SU-DHL-6 (cell line): ENCODE data around the gene TP53TG5.

ENCODE experiments used
- H2AFZ ChIP-seq: fragments of 200-600 bp; sonication (generic); 2 replicates; pipeline ENCODE4 v1.6.1; 2014; ENCODE audit warnings: low read depth, mild to moderate bottlenecking, moderate library complexity, mixed read lengths, antibody characterized with exemption, low read length; ENCODE audit not compliant: severe bottlenecking
- H3F3A ChIP-seq: fragments of 200-600 bp; shearing (Covaris generic); 2 replicates; pipeline ENCODE4 v1.6.0; 2016; ENCODE audit warnings: antibody characterized with exemption, mild to moderate bottlenecking; ENCODE audit not compliant: insufficient read depth
- H3K27ac ChIP-seq: fragments of 200-600 bp; sonication (generic); 2 replicates; pipeline ENCODE4 v1.5.1; 2016; ENCODE audit warnings: low read depth, mild to moderate bottlenecking, low read length, moderate library complexity, mixed read lengths
- H3K27me3 ChIP-seq: fragments of 200-600 bp; sonication (generic), shearing (Covaris generic); 2 replicates; pipeline ENCODE4 v1.6.0; 2014; ENCODE audit warnings: mild to moderate bottlenecking, low read length
- H3K36me3 ChIP-seq: fragments of 200-600 bp; sonication (generic); 2 replicates; pipeline ENCODE4 v1.6.1; 2014; ENCODE audit warnings: mild to moderate bottlenecking, low read length, mixed read lengths
- H3K4me2 ChIP-seq: fragments of 300-600, 200-600 bp; shearing (Covaris generic), sonication (generic); 2 replicates; pipeline ENCODE4 v1.6.0; 2014; ENCODE audit warnings: low read length, low read depth, mild to moderate bottlenecking; ENCODE audit not compliant: poor library complexity, severe bottlenecking
- H3K4me3 ChIP-seq: fragments of 200-600 bp; sonication (generic); 2 replicates; pipeline ENCODE4 v1.5.1; 2014; ENCODE audit warnings: antibody characterized with exemption, low read length, mild to moderate bottlenecking, mixed read lengths; ENCODE audit not compliant: insufficient read depth, poor library complexity, severe bottlenecking
- H3K79me2 ChIP-seq: fragments of 200-600 bp; sonication (generic); 2 replicates; pipeline ENCODE4 v1.6.1; 2014; ENCODE audit warnings: mild to moderate bottlenecking, low read length, moderate library complexity; ENCODE audit not compliant: insufficient read depth
- H3K9ac ChIP-seq: fragments of 200-600 bp; sonication (generic); 2 replicates; pipeline ENCODE4 v1.7.0; 2014; ENCODE audit warnings: mild to moderate bottlenecking, low read length
- H3K9me2 ChIP-seq: fragments of 200-600 bp; sonication (generic); replicated peaks from 2 replicates; pipeline ENCODE4 v1.6.1; 2014; ENCODE audit warnings: low read length; ENCODE audit not compliant: insufficient read depth
- H3K9me3 ChIP-seq: fragments of 200-600 bp; sonication (generic); 2 replicates; pipeline ENCODE4 v1.6.1; 2014; ENCODE audit warnings: low read length, mixed read lengths; ENCODE audit not compliant: insufficient read depth
- H4K20me1 ChIP-seq: fragments of 200-600 bp; sonication (generic); 2 replicates; pipeline ENCODE4 v1.6.1; 2014; ENCODE audit warnings: low read depth, mild to moderate bottlenecking, antibody characterized with exemption, low read length, moderate library complexity, mixed read lengths
- CTCF ChIP-seq: fragments of 200-600 bp; sonication (generic); IDR thresholded peaks from one replicate; pipeline ENCODE4 v1.5.1; 2017; ENCODE audit warnings: antibody characterized with exemption, mild to moderate bottlenecking, low read length, moderate library complexity; ENCODE audit not compliant: insufficient read depth, poor library complexity, severe bottlenecking
- EZH2phosphoT487 ChIP-seq: fragments of 200-600 bp; sonication (generic), shearing (Covaris generic); conservative IDR thresholded peaks from 2 replicates; pipeline ENCODE4 v1.6.1; 2018; ENCODE audit warnings: mild to moderate bottlenecking, antibody characterized with exemption, low read length, moderate library complexity, mixed read lengths

Gene TP53TG5

GRCh38 chr20:45392733-45393132 lies 14.6 kb upstream of the TP53TG5 start:
- Histone ChIP-seq H3K79me2 (no peaks in the 10 kb centered on the region), H3K27ac (no peak overlapping the region), H3K9me3 (no peaks in the 10 kb centered on the region), H3K9ac (no peak overlapping the region), H2AFZ (no peak overlapping the region), H3K36me3 (no peaks in the 10 kb centered on the region), H3K27me3 (no peaks in the 10 kb centered on the region), H3K9me2 (no peaks in the 10 kb centered on the region), H4K20me1 (no peaks in the 10 kb centered on the region), H3K4me3 (no peak overlapping the region), H3K4me2 (no peak overlapping the region), H3F3A (no peaks in the 10 kb centered on the region)
- TF ChIP-seq CTCF (no peak), EZH2phosphoT487 (no peak)

- H3K79me2 ChIP-seq = no peaks in the 10 kb centered on the region
These were observed 13.4 kb upstream of the TP53TG5 start for GRCh38 chr20:45391559-45391958.

GRCh38 chr20:45390931-45391330 lies 12.8 kb upstream of the TP53TG5 start:
- Histone ChIP-seq H2AFZ (no peak overlapping the region), H3K4me2 (no peak overlapping the region), H3F3A (no peaks in the 10 kb centered on the region), H3K36me3 (no peaks in the 10 kb centered on the region), H3K27me3 (no peaks in the 10 kb centered on the region), H3K9me2 (no peaks in the 10 kb centered on the region), H3K79me2 (no peaks in the 10 kb centered on the region), H3K27ac (no peak overlapping the region), H3K9ac (no peak overlapping the region), H3K4me3 (no peak overlapping the region), H3K9me3 (no peaks in the 10 kb centered on the region), H4K20me1 (no peaks in the 10 kb centered on the region)
- TF ChIP-seq CTCF (no peak), EZH2phosphoT487 (no peak)

More at GRCh38 chr20:45391559-45391958, 13.4 kb upstream of the TP53TG5 start:
- H3K9me2 ChIP-seq = no peaks in the 10 kb centered on the region
- no peaks in the 10 kb centered on the region for H3K27me3 ChIP-seq
- no peaks in the 10 kb centered on the region for H3F3A ChIP-seq
- no peak overlapping the region for H3K27ac ChIP-seq
- no peaks in the 10 kb centered on the region for H3K36me3 ChIP-seq
- no peak overlapping the region for H3K4me3 ChIP-seq
- H3K9ac ChIP-seq = no peak overlapping the region
- no peak overlapping the region for H3K4me2 ChIP-seq
- H3K9me3 ChIP-seq = no peaks in the 10 kb centered on the region
- TF ChIP-seq CTCF (no peak), EZH2phosphoT487 (no peak)
- H4K20me1 ChIP-seq = no peaks in the 10 kb centered on the region
- no peak overlapping the region for H2AFZ ChIP-seq
